HG02981 (cell line): Measurements from ENCODE around the gene MRAS.
"Not testable (repeated sequence)": the region's sequence is repeated elsewhere in the genome, so short reads cannot be mapped to it uniquely, and the experiment has no call there.

Experiments used
- ATAC-seq: cut with Tn5 transposase; IDR thresholded peaks from one replicate; pipeline ENCODE4 v1.9.1; 2021; ENCODE audit warnings: mild to moderate bottlenecking, moderate library complexity; ENCODE audit not compliant: unreplicated experiment

Gene MRAS

GRCh38 chr3:138412821-138413551, 64.6 kb downstream of the MRAS start:
- ATAC-seq, result no peak

GRCh38 chr3:138416236-138416635, 67.9 kb downstream of the MRAS start:
- not testable (repeated sequence) for ATAC-seq

GRCh38 chr3:138417559-138417982, 69.2 kb downstream of the MRAS start:
- ATAC-seq, result no peak

GRCh38 chr3:138418601-138419206, 70.3 kb downstream of the MRAS start:
- ATAC-seq, result no peak

GRCh38 chr3:138423316-138423715, 74.9 kb downstream of the MRAS start:
- ATAC-seq, result no peak

GRCh38 chr3:138424323-138424722, 75.9 kb downstream of the MRAS start:
- no peak for ATAC-seq

- no peak for ATAC-seq
These were observed 77.8 kb downstream of the MRAS start for GRCh38 chr3:138426211-138426610.

- not testable (repeated sequence) for ATAC-seq
These were observed 78.4 kb downstream of the MRAS start for GRCh38 chr3:138426754-138427153.

- ATAC-seq, result no peak
These were observed 81.3 kb downstream of the MRAS start for GRCh38 chr3:138429665-138430064.

GRCh38 chr3:138432576-138433240, 84.3 kb downstream of the MRAS start:
- ATAC-seq, result no peak

GRCh38 chr3:138433892-138434275, 85.5 kb downstream of the MRAS start:
- ATAC-seq, result no peak

GRCh38 chr3:138434276-138434874, 86.0 kb downstream of the MRAS start, which contains the start of gene ESYT3:
Gene ESYT3 (plus strand): TSS chr3:138434616. CDS start chr3:138434799, 183 bp downstream.
- peak; percentile 68 for ATAC-seq

GRCh38 chr3:138434875-138435772, 86.7 kb downstream of the MRAS start:
- ATAC-seq, result no peak

- ATAC-seq, result no peak
These were observed 87.5 kb downstream of the MRAS start for GRCh38 chr3:138435840-138436239.

- ATAC-seq, result no peak
These were observed 88.9 kb downstream of the MRAS start for GRCh38 chr3:138437281-138437680.

- no peak for ATAC-seq
These were observed 90.5 kb downstream of the MRAS start for GRCh38 chr3:138438896-138439295.

GRCh38 chr3:138439646-138440045, 91.3 kb downstream of the MRAS start:
- ATAC-seq, result no peak

GRCh38 chr3:138440121-138440521, 91.7 kb downstream of the MRAS start:
- no peak for ATAC-seq

GRCh38 chr3:138440596-138440995, 92.2 kb downstream of the MRAS start:
- no peak for ATAC-seq

- no peak for ATAC-seq
These were observed 92.9 kb downstream of the MRAS start for GRCh38 chr3:138441256-138441655.

GRCh38 chr3:138441742-138442141, 93.4 kb downstream of the MRAS start:
- ATAC-seq, result no peak
